Amniotic epithelial cell (primary cell): Measurements from ENCODE around the gene SPHK1.
"Not testable (repeated sequence)": the region's sequence is repeated elsewhere in the genome, so short reads cannot be mapped to it uniquely, and the experiment has no call there.

ENCODE experiments used
- DNase-seq: peaks from one replicate; pipeline ENCODE4 v3.0.0-alpha.2; 2010; ENCODE audit warnings: low read depth

SPHK1 gene

GRCh38 chr17:76384222-76384986 lies at the start of gene SPHK1:
Gene SPHK1, plus strand, starts transcription at chr17:76384609. Its CDS starts 1,036 bp downstream, at chr17:76385645.
- DNase-seq, result peak; percentile 70

GRCh38 chr17:76335716-76336381 lies 48.6 kb upstream of the SPHK1 start:
- DNase-seq, result no peak

GRCh38 chr17:76336756-76337412 lies 47.5 kb upstream of the SPHK1 start:
- no peak for DNase-seq

- no peak for DNase-seq
Measured at GRCh38 chr17:76337413-76337777, 47.0 kb upstream of the SPHK1 start.

- no peak for DNase-seq
Measured at GRCh38 chr17:76341301-76341700, 43.1 kb upstream of the SPHK1 start.

GRCh38 chr17:76343106-76343505 lies 41.3 kb upstream of the SPHK1 start:
- no peak for DNase-seq

- no peak for DNase-seq
Measured at GRCh38 chr17:76345377-76345974, 38.9 kb upstream of the SPHK1 start.

GRCh38 chr17:76346936-76347335 lies 37.5 kb upstream of the SPHK1 start:
- DNase-seq, result not testable (repeated sequence)

GRCh38 chr17:76350463-76350862 lies 33.9 kb upstream of the SPHK1 start:
- no peak for DNase-seq

- no peak for DNase-seq
Measured at GRCh38 chr17:76351526-76352071, 32.8 kb upstream of the SPHK1 start.

- DNase-seq, result no peak
Measured at GRCh38 chr17:76353004-76353598, 31.3 kb upstream of the SPHK1 start.

- peak; percentile 88 for DNase-seq
Measured at GRCh38 chr17:76353599-76354316, 30.7 kb upstream of the SPHK1 start, which contains the start of gene PRPSAP1. Gene PRPSAP1, minus strand, starts transcription at chr17:76353916. Its CDS starts 213 bp downstream, at chr17:76353703.

GRCh38 chr17:76354317-76354729 lies 30.1 kb upstream of the SPHK1 start:
- no peak for DNase-seq

GRCh38 chr17:76354747-76355310 lies 29.6 kb upstream of the SPHK1 start:
- no peak for DNase-seq

GRCh38 chr17:76356803-76357456 lies 27.5 kb upstream of the SPHK1 start:
- DNase-seq, result no peak

- no peak for DNase-seq
Measured at GRCh38 chr17:76357597-76358158, 26.7 kb upstream of the SPHK1 start.

- DNase-seq, result no peak
Measured at GRCh38 chr17:76359375-76359774, 25.0 kb upstream of the SPHK1 start.

- not testable (repeated sequence) for DNase-seq
Measured at GRCh38 chr17:76359776-76360175, 24.6 kb upstream of the SPHK1 start.

- no peak for DNase-seq
Measured at GRCh38 chr17:76360461-76360860, 23.9 kb upstream of the SPHK1 start.
